ENCODE data around the gene FREM3. TPM values are rescaled to one million over a fixed set of nuclear protein-coding genes. Genes with fewer than 3 reads are reported as not detected.
A peak's percentile ranks its signal among the peaks of the same experiment; 100 is the strongest.
"Not testable (repeated sequence)": the region's sequence is repeated elsewhere in the genome, so short reads cannot be mapped to it uniquely, and the experiment has no call there.

FREM3 gene
- total RNA-seq, 2 experiments from 2014 or later: not detected

- peaks cover 12% of the 10 kb centered on the region for H3K4me1 Mint-ChIP-seq
- peaks cover 48% of the 10 kb centered on the region for H3K27me3 Mint-ChIP-seq
- ATAC-seq (peak; percentile 45), DNase-seq (peak; percentile 50)
- no peaks in the 10 kb centered on the region for H3K9me3 Mint-ChIP-seq (ENCODE audit: low read depth)
- peak overlapping the region; percentile 66 for H3K4me3 Mint-ChIP-seq
- no peaks in the 10 kb centered on the region for H3K36me3 Mint-ChIP-seq
- CTCF ChIA-PET: no interaction called here
- no peak overlapping the region for H3K27ac Mint-ChIP-seq
Observed at GRCh38 chr4:143701365-143701764, 890 bp upstream of the FREM3 start.

- CTCF ChIA-PET: no interaction called here
- ATAC-seq: peak; percentile 14
Observed at GRCh38 chr4:143700046-143700415, 444 bp downstream of the FREM3 start.

GRCh38 chr4:143699331-143700045 is 987 bp downstream of the FREM3 start:
- Mint-ChIP-seq H3K9me3 (ENCODE audit: low read depth) (no peaks in the 10 kb centered on the region), H3K4me3 (no peak overlapping the region), H3K27ac (no peak overlapping the region), H3K36me3 (no peaks in the 10 kb centered on the region), H3K4me1 (peaks cover 12% of the 10 kb centered on the region), H3K27me3 (peaks cover 47% of the 10 kb centered on the region)
- CTCF ChIA-PET: no interaction called here
- no peak for DNase-seq
- ATAC-seq: no peak

More at GRCh38 chr4:143700046-143700415, 444 bp downstream of the FREM3 start:
- H3K9me3 Mint-ChIP-seq (ENCODE audit: low read depth): no peaks in the 10 kb centered on the region
- H3K4me1 Mint-ChIP-seq: peaks cover 12% of the 10 kb centered on the region
- H3K36me3 Mint-ChIP-seq: no peaks in the 10 kb centered on the region
- no peak overlapping the region for H3K27ac Mint-ChIP-seq
- DNase-seq: no peak
- H3K27me3 Mint-ChIP-seq: peaks cover 48% of the 10 kb centered on the region
- H3K4me3 Mint-ChIP-seq: peak overlapping the region; percentile 21

- ATAC-seq: no peak
- no peak for DNase-seq
- Mint-ChIP-seq H3K27me3 (peaks cover 5% of the 10 kb centered on the region), H3K36me3 (no peaks in the 10 kb centered on the region), H3K4me1 (no peaks in the 10 kb centered on the region), H3K9me3 (ENCODE audit: low read depth) (no peaks in the 10 kb centered on the region), H3K27ac (no peak overlapping the region), H3K4me3 (no peak overlapping the region)
- CTCF ChIA-PET: no interaction called here
Observed at GRCh38 chr4:143693856-143694255, 6.6 kb downstream of the FREM3 start.

GRCh38 chr4:143692241-143692640 is 8.2 kb downstream of the FREM3 start:
- no peak overlapping the region for H3K4me3 Mint-ChIP-seq
- no peaks in the 10 kb centered on the region for H3K27me3 Mint-ChIP-seq
- H3K27ac Mint-ChIP-seq: no peak overlapping the region
- DNase-seq (no peak), ATAC-seq (no peak)
- H3K9me3 Mint-ChIP-seq (ENCODE audit: low read depth): no peaks in the 10 kb centered on the region
- no peaks in the 10 kb centered on the region for H3K36me3 Mint-ChIP-seq
- no peaks in the 10 kb centered on the region for H3K4me1 Mint-ChIP-seq
- CTCF ChIA-PET: no interaction called here

GRCh38 chr4:143679434-143679833 is 21.0 kb downstream of the FREM3 start:
- peaks cover under 1% of the 10 kb centered on the region for H3K36me3 Mint-ChIP-seq
- H3K4me3 Mint-ChIP-seq: no peak overlapping the region
- peaks cover 4% of the 10 kb centered on the region for H3K9me3 Mint-ChIP-seq (ENCODE audit: low read depth)
- DNase-seq (no peak), ATAC-seq (no peak)
- H3K27ac Mint-ChIP-seq: no peak overlapping the region
- no peaks in the 10 kb centered on the region for H3K4me1 Mint-ChIP-seq
- CTCF ChIA-PET: no interaction called here
- no peaks in the 10 kb centered on the region for H3K27me3 Mint-ChIP-seq

- H3K4me1 Mint-ChIP-seq; ATAC-seq; DNase-seq; H3K4me3 Mint-ChIP-seq; H3K27me3 Mint-ChIP-seq; H3K9me3 Mint-ChIP-seq (ENCODE audit: low read depth); H3K27ac Mint-ChIP-seq; CTCF ChIA-PET; H3K36me3 Mint-ChIP-seq: not testable (repeated sequence)
Observed at GRCh38 chr4:143673629-143674028, 26.8 kb downstream of the FREM3 start.

GRCh38 chr4:143668930-143669552 is 31.4 kb downstream of the FREM3 start:
- H3K4me1 Mint-ChIP-seq: no peaks in the 10 kb centered on the region
- H3K27ac Mint-ChIP-seq: no peak overlapping the region
- DNase-seq (no peak), ATAC-seq (no peak)
- no peaks in the 10 kb centered on the region for H3K36me3 Mint-ChIP-seq
- CTCF ChIA-PET: no interaction called here
- no peaks in the 10 kb centered on the region for H3K9me3 Mint-ChIP-seq (ENCODE audit: low read depth)
- no peaks in the 10 kb centered on the region for H3K27me3 Mint-ChIP-seq
- H3K4me3 Mint-ChIP-seq: no peak overlapping the region

GRCh38 chr4:143667461-143667860 is 33.0 kb downstream of the FREM3 start:
- no peak overlapping the region for H3K27ac Mint-ChIP-seq
- no peaks in the 10 kb centered on the region for H3K9me3 Mint-ChIP-seq (ENCODE audit: low read depth)
- no peak overlapping the region for H3K4me3 Mint-ChIP-seq
- peaks cover 1% of the 10 kb centered on the region for H3K36me3 Mint-ChIP-seq
- ATAC-seq: no peak
- no peak for DNase-seq
- no peaks in the 10 kb centered on the region for H3K4me1 Mint-ChIP-seq
- H3K27me3 Mint-ChIP-seq: no peaks in the 10 kb centered on the region
- CTCF ChIA-PET: no interaction called here

GRCh38 chr4:143658336-143658735 is 42.1 kb downstream of the FREM3 start:
- Mint-ChIP-seq H3K27me3 (no peaks in the 10 kb centered on the region), H3K4me1 (no peaks in the 10 kb centered on the region), H3K36me3 (peaks cover 1% of the 10 kb centered on the region), H3K9me3 (ENCODE audit: low read depth) (no peaks in the 10 kb centered on the region), H3K27ac (no peak overlapping the region), H3K4me3 (no peak overlapping the region)
- CTCF ChIA-PET: no interaction called here
- DNase-seq (no peak), ATAC-seq (no peak)

- no peak for DNase-seq
- H3K4me3 Mint-ChIP-seq: no peak overlapping the region
- H3K9me3 Mint-ChIP-seq (ENCODE audit: low read depth): no peaks in the 10 kb centered on the region
- no peaks in the 10 kb centered on the region for H3K4me1 Mint-ChIP-seq
- no peaks in the 10 kb centered on the region for H3K36me3 Mint-ChIP-seq
- no peak overlapping the region for H3K27ac Mint-ChIP-seq
- no peak for ATAC-seq
- no peaks in the 10 kb centered on the region for H3K27me3 Mint-ChIP-seq
- CTCF ChIA-PET: no interaction called here
Observed at GRCh38 chr4:143654571-143654970, 45.9 kb downstream of the FREM3 start.

- H3K27ac Mint-ChIP-seq: no peak overlapping the region
- no peak overlapping the region for H3K4me3 Mint-ChIP-seq
- no peak for DNase-seq
- CTCF ChIA-PET: no interaction called here
- ATAC-seq: no peak
- peaks cover 8% of the 10 kb centered on the region for H3K9me3 Mint-ChIP-seq (ENCODE audit: low read depth)
- no peaks in the 10 kb centered on the region for H3K27me3 Mint-ChIP-seq
- no peaks in the 10 kb centered on the region for H3K4me1 Mint-ChIP-seq
- H3K36me3 Mint-ChIP-seq: peaks cover 4% of the 10 kb centered on the region
Observed at GRCh38 chr4:143653031-143653430, 47.4 kb downstream of the FREM3 start.

GRCh38 chr4:143643399-143643798 is 57.1 kb downstream of the FREM3 start:
- Mint-ChIP-seq H3K27ac (no peak overlapping the region), H3K9me3 (ENCODE audit: low read depth) (peaks cover 14% of the 10 kb centered on the region)

GRCh38 chr4:143642611-143643010 is 57.9 kb downstream of the FREM3 start:
- Mint-ChIP-seq H3K4me1 (no peaks in the 10 kb centered on the region), H3K27me3 (no peaks in the 10 kb centered on the region), H3K36me3 (peaks cover 2% of the 10 kb centered on the region), H3K27ac (no peak overlapping the region), H3K9me3 (ENCODE audit: low read depth) (peaks cover 9% of the 10 kb centered on the region), H3K4me3 (no peak overlapping the region)
- CTCF ChIA-PET: no interaction called here
- ATAC-seq (no peak), DNase-seq (no peak)

More at GRCh38 chr4:143643399-143643798, 57.1 kb downstream of the FREM3 start:
- Mint-ChIP-seq H3K4me3 (no peak overlapping the region), H3K4me1 (no peaks in the 10 kb centered on the region), H3K27me3 (no peaks in the 10 kb centered on the region), H3K36me3 (peaks cover 5% of the 10 kb centered on the region)
- CTCF ChIA-PET: no interaction called here
- no peak for DNase-seq
- ATAC-seq: no peak

Data from activated CD8-positive, alpha-beta memory T cell treated with anti-CD3 and anti-CD28 coated beads, Interleukin-2, amount 10 ng/mL, durations not matched to agents 7 days and 5 days (primary cell).